Thyroid gland (tissue), 4 donors: ENCODE data around the gene CRB1. TPM values are rescaled to one million over a fixed set of nuclear protein-coding genes. Genes with fewer than 3 reads are reported as not detected.

Experiments
- DNase-seq, 2 donors: peaks; one replicate each; pipeline ENCODE4 v3.0.0-alpha.2; 2019
- H3K27ac ChIP-seq, 3 donors: fragments of 200-600 bp; sonication (generic); 1 replicate in 2 of 3; 2 replicates in 1 of 3; pipeline ENCODE4 v1.5.1; 2016 to 2019; ENCODE audit warnings: mild to moderate bottlenecking in 1 of 3, moderate library complexity in 1 of 3
- H3K27me3 ChIP-seq: fragments of 200-600 bp; sonication (generic); one replicate; pipeline ENCODE4 v1.5.1; 2019
- H3K36me3 ChIP-seq, 2 donors: fragments of 200-600 bp; sonication (generic); one replicate each; pipeline ENCODE4 v1.5.1; 2016 to 2019
- H3K4me1 ChIP-seq, 2 donors: fragments of 200-600 bp; sonication (generic); one replicate each; pipeline ENCODE4 v1.5.1; 2017 to 2019
- H3K4me3 ChIP-seq, 3 donors: fragments of 200-600 bp; sonication (generic); replicated peaks in 1 of 3; 1 replicate in 2 of 3; 2 replicates in 1 of 3; pipeline ENCODE4 v1.5.1; 2016; ENCODE audit warnings: mild to moderate bottlenecking in 1 of 3
- H3K9me3 ChIP-seq: fragments of 200-600 bp; sonication (generic); one replicate; pipeline ENCODE4 v1.5.1; 2017
- CTCF ChIP-seq, 6 experiments: fragments of 200-600 bp in 3 of 6; fragments of 450-650 bp in 3 of 6; sonication (generic) in 3 of 6; IDR thresholded peaks; one replicate each; pipeline ENCODE4 v1.5.1; 2016 to 2019; ENCODE audit warnings: antibody characterized with exemption in 6 of 6, mild to moderate bottlenecking in 2 of 6, inconsistent platforms in 1 of 6, moderate library complexity in 1 of 6
- POLR2A ChIP-seq, 2 donors: fragments of 450-650 bp; IDR thresholded peaks; one replicate each; pipeline ENCODE4 v1.6.1; 2017; ENCODE audit warnings: antibody characterized with exemption in 2 of 2, mild to moderate bottlenecking in 2 of 2, moderate library complexity in 1 of 2
- WGBS, 2 donors: methylation state at CpG; one replicate each; pipeline ENCODE4 v1.1.5; 2017; 5-methylcytosine and 5-hydroxymethylcytosine counted together
- intact Hi-C: fragments of 100-400 bp; cut with DNase I; formaldehyde crosslinking; loops from one replicate; pipeline ENCODE4 v1.15.1; 2023
- total RNA-seq, 4 donors: library from RNA; depleted of rRNA; stranded (reverse); fragments of >200 nt; gene quantifications; one replicate each; pipeline ENCODE4 v1.2.3, GENCODE V29; 2016

Gene CRB1
- total RNA-seq, 4 donors from 2014 or later: 0.21 to 6.7 (median 0.22) TPM; not detected in 1

DNA sequence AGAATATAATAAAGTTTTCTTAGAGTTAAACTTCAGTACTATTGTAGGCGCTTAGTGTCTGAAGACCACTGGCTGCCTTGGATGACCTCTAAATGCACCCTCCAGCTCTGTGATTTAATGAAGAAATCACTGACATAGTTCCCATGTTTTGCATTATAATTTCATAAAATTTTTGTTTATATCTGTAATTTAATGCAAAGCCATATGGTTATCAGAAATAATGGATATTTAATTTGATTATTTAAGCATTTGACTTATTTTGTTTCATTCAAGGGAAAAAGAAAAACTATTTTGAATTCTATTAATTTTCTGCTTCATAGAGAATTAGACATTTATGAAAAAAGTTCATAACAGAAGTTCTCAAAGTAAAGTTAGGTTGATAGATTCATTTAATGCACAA, 18.6 kb downstream of the CRB1 start:
- Histone ChIP-seq H3K9me3 (no peaks in the 10 kb centered on the region), H3K27ac (no peak overlapping the region), H3K4me1 (no peaks in the 10 kb centered on the region), H3K36me3 (no peaks in the 10 kb centered on the region), H3K27me3 (no peaks in the 10 kb centered on the region), H3K4me3 (no peak overlapping the region)
- TF ChIP-seq CTCF (IDR thresholded peaks at IDR 0.05) (no peak), POLR2A (IDR thresholded peaks at IDR 0.05) (no peak)
- WGBS, 2 donors: 86 to 88% methylated on average over 1 of the region's 1 CpG
- DNase-seq: no peak
- intact Hi-C loops: no loop called here

GRCh38 chr1:197287863-197288262, 19.8 kb downstream of the CRB1 start:
- H3K9me3 ChIP-seq: no peaks in the 10 kb centered on the region
- intact Hi-C loops: no loop called here
- no peaks in the 10 kb centered on the region for H3K4me1 ChIP-seq
- WGBS, 2 donors: 75 to 78% methylated on average over 4 of the region's 4 CpGs
- no peak overlapping the region for H3K27ac ChIP-seq
- H3K36me3 ChIP-seq: no peaks in the 10 kb centered on the region
- no peak for TF ChIP-seq POLR2A (IDR thresholded peaks at IDR 0.05)
- TF ChIP-seq CTCF (IDR thresholded peaks at IDR 0.05): no peak
- no peak overlapping the region for H3K4me3 ChIP-seq
- H3K27me3 ChIP-seq: no peaks in the 10 kb centered on the region
- no peak for DNase-seq

DNA sequence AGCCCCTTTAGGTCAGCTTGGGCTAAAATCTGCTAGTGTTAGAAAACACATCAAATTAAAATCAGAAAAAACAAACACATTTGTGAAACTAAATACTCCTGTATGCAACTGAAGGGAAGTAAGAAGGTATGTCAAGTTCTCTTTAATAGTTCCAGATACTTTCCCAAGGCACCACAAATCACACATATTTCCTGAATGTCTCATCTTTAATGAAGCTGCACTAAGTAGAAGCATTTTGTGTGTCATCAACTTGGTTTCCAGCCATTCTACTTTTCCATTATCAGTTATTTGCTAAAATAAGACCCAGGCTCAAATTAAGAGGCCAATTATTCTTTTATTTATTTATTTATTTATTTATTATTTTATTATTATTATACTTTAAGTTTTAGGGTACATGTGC, 34.7 kb downstream of the CRB1 start:
- DNase-seq: no peak
- Histone ChIP-seq H3K36me3 (no peaks in the 10 kb centered on the region), H3K27ac (no peak overlapping the region), H3K9me3 (no peaks in the 10 kb centered on the region), H3K27me3 (no peaks in the 10 kb centered on the region), H3K4me1 (no peaks in the 10 kb centered on the region), H3K4me3 (no peak overlapping the region)
- intact Hi-C loops: no loop called here
- TF ChIP-seq CTCF (IDR thresholded peaks at IDR 0.05) (no peak), POLR2A (IDR thresholded peaks at IDR 0.05) (no peak)

DNA sequence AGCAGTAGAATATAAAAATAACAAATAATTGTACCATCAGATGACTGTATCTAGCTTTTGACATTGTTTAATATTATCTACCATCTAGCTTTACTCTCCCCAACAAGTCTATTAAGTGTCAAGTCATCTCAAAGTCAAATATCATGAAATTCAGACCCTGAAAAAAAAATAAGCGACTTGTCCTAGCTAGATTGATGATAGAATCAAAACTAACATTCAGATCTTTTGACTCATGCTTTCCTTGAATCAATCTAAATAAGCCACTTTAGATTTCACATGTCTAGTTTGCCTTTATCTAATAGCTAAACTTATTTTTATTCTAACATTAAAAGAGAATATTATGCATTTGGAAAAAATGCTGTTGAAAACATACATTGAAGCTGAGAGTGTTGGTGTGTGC, 35.4 kb downstream of the CRB1 start:
- DNase-seq: no peak
- 93 to 96% methylated on average over 1 of the region's 1 CpG for WGBS, 2 donors
- Histone ChIP-seq H3K27me3 (no peaks in the 10 kb centered on the region), H3K9me3 (no peaks in the 10 kb centered on the region), H3K36me3 (no peaks in the 10 kb centered on the region), H3K4me1 (no peaks in the 10 kb centered on the region), H3K27ac (no peak overlapping the region), H3K4me3 (no peak overlapping the region)
- intact Hi-C loops: no loop called here
- TF ChIP-seq POLR2A (IDR thresholded peaks at IDR 0.05) (no peak), CTCF (IDR thresholded peaks at IDR 0.05) (no peak)

GRCh38 chr1:197304638-197305200, 36.7 kb downstream of the CRB1 start:
- Histone ChIP-seq H3K27ac (no peak overlapping the region), H3K27me3 (no peaks in the 10 kb centered on the region), H3K4me1 (no peaks in the 10 kb centered on the region), H3K36me3 (no peaks in the 10 kb centered on the region), H3K4me3 (no peak overlapping the region), H3K9me3 (no peaks in the 10 kb centered on the region)
- TF ChIP-seq POLR2A (IDR thresholded peaks at IDR 0.05) (no peak), CTCF (IDR thresholded peaks at IDR 0.05) (no peak)
- no peak for DNase-seq
- intact Hi-C loops: no loop called here
- WGBS, 2 donors: 82 to 91% methylated on average over 1 of the region's 1 CpG
